Fibroblast of the aortic adventitia (primary cell): Measurements from ENCODE around the gene SLC29A4. TPM values are rescaled to one million over a fixed set of nuclear protein-coding genes. Genes with fewer than 3 reads are reported as not detected.
"Not testable (repeated sequence)": the region's sequence is repeated elsewhere in the genome, so short reads cannot be mapped to it uniquely, and the experiment has no call there.

Experiments
- DNase-seq: peaks from one replicate; pipeline ENCODE4 v3.0.0-alpha.2; 2010; ENCODE audit warnings: low read depth
- H3K4me3 ChIP-seq: 2 replicates; pipeline ENCODE4 v1.5.1; 2011; ENCODE audit warnings: low read depth, mild to moderate bottlenecking, control low read depth, low read length, moderate library complexity
- CTCF ChIP-seq: IDR thresholded peaks from 2 replicates; pipeline ENCODE4 v1.5.1; 2011; ENCODE audit warnings: mild to moderate bottlenecking, low read length, control low read depth, inconsistent platforms; ENCODE audit not compliant: insufficient read depth
- total RNA-seq: library from RNA; depleted of rRNA; stranded (reverse); fragments of >200 nt; gene quantifications from 2 replicates; pipeline ENCODE4 v1.2.3, GENCODE V29; 2012; ENCODE audit warnings: low replicate concordance

The SLC29A4 gene
- total RNA-seq, result 0.49 and 0.90 TPM in 2 replicates

GRCh38 chr7:5282543-5283316, at the start of gene SLC29A4:
TSS of gene SLC29A4 (plus strand) at chr7:5282943. CDS start at chr7:5287817, 4,874 bp downstream.
- peak within 1 kb of the TSS; percentile 41 for H3K4me3 ChIP-seq
- DNase-seq, result peak; percentile 27

DNA sequence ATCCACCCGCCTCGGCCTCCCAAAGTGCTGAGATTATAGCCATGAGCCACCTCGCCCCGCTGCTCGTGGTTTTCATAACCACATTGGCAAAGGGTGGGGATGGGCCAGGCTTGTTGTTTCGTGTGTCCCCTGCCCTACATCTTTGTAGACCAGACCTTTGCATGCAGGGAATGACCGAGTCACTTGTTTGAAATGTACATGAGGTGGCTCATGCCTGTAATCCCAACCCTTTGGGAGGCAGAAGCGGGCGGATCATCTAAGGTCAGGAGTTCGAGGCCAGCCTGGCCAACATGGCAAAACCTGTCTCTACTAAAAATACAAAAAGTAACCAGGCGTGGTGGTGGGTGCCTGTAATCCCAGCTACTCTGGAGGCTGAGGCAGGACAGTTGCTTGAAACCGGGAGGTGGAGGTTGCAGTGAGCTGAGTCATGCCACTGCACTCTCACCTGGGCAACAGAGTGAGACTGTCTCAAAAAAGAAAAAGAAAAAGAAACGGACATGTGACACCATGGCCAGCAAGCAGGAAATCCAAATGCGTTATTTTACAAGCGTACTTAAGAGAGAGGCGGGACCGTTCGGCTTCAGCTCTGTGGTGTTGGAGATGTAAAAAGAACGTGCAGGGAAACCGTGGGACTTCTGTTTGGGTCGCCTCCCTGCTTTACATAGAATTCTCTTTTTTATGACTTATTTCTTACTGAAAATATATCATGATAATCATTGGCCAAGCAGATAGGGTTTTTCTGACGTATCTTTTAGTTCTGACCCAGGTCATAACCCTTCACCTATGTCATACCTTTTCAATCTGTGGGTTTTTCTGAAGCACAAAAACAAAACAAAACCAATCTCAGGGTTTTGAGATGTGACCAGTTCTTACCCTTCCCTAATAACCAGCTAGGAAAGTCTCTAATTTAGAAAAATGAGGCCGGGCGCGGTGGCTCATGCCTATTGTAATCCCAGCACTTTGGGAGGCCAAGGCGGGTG, 47.6 kb upstream of the SLC29A4 start:
- TF ChIP-seq CTCF, result no peak
- no peak overlapping the region for H3K4me3 ChIP-seq
- no peak for DNase-seq

More at GRCh38 chr7:5282543-5283316, at the start of gene SLC29A4:
- no peak for TF ChIP-seq CTCF

DNA sequence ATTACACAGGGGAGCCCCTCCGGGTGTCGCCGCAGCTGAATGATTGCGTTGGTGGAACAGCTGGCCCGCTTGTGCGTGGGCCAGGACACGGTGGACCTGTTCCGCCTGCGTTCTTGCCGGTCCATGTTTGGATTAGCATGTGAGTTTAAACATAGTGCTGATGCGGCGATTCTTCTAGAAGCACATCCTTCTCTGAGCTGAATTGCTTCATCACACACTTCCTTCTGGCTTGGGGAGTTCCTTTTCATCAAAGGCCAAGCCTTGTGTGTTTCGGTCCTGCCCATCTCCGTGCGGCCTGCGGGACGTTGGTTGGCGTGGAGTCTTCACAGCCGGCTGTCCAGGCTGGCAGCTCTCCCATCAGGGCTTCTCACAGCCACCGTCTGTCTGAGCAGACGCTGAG, 45.5 kb upstream of the SLC29A4 start:
- H3K4me3 ChIP-seq, result no peak overlapping the region
- DNase-seq, result peak; percentile 66
- TF ChIP-seq CTCF, result no peak

DNA sequence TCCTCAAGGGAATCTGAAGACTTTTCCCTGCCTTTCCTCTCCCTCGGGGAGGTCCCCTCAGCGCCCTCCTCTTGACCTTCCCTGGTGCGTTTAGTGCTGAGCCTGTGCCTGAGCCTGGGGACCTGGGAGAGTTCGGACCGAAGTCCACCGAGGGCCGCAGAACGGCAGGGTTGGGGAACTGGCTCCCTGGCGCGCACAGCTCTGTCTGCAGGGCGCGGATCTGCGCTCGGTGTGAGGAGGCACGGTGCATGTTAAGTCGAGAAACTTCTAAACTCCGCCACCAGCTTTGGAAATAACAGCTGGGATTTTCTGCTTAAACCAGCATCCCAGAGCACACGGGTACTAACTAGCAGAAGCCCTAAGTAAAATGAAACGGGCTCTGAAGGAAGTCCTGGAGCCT, 44.2 kb upstream of the SLC29A4 start:
- no peak overlapping the region for H3K4me3 ChIP-seq
- no peak for TF ChIP-seq CTCF
- no peak for DNase-seq

GRCh38 chr7:5243261-5243660, 39.5 kb upstream of the SLC29A4 start:
- no peak for TF ChIP-seq CTCF
- no peak overlapping the region for H3K4me3 ChIP-seq
- DNase-seq, result no peak

DNA sequence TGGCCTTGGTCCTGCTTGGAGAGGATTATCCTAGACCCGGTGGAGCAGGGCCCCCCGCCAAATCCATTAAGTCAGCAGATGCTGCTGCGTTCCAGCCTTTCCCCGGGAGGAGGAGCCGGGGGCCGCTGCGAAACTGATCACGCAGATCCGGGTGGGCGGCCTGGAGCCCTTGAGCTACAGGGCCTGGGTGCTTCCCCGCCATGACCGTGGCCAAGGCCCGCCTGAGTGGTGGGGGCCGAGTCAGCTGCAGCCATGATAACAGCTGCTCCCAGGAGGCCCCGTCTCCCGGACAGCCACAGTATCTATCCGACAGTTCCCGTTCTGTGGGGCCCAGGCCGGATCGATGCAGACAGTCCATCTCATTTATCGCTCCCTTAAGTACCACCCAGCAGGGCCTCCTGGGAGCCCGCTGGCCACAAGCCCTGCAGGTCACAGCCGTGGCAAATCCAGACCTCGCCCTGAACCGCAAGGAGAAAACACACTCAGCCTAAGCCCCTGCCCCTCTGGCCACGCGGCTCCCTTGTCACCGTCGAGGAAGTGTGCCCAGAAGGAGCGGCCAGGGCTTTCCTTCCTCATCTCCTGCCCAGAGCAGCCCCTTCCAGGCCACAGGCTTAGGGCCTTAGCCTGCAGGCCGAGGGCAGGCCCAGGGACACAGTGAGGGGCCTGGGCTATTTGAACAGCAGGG, 34.4 kb upstream of the SLC29A4 start:
- DNase-seq, result peak; percentile 51
- TF ChIP-seq CTCF, result no peak

DNA sequence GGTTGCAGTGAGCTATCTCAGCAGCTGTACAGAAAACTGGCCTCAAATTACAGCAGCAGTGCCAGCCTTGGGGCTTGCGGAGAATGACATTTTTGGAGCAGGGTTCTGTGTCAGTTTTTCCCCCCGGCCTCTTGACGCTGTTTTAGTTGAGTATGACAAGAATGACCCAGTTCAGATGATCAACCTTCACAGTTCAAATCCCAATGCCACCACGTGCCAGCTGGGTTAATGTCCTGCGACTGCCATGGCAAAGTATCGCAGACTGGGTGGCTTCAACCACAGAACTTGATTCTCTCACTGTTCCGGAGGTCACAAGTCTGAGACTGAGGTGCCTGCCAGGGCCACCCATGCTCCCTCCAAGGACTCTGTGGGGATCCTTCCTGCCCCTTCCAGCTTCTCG, 32.0 kb upstream of the SLC29A4 start:
- not testable (repeated sequence) for DNase-seq, H3K4me3 ChIP-seq

More for the DNA sequence above, 34.4 kb upstream of the SLC29A4 start:
- H3K4me3 ChIP-seq, result no peak overlapping the region

DNA sequence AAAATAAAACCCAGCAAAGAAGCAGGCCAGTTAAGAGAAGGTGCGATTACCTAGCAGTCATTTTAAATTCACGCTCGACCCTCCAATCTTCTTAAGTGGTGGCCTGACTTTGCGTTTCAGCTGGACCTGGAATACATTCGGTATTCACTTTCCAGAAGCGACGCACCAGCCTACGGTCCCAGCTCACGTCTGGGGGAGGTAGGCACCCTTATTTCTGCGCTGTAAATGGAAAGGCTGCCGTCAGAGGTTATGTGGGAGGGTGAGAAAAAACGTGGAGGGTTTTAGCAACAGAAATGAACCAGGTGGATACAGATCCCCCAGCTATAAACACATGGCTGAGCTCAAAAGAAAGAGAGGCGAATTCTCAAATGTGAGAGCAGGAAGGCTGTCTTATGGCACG, 29.2 kb upstream of the SLC29A4 start:
- not testable (repeated sequence) for H3K4me3 ChIP-seq, DNase-seq

GRCh38 chr7:5254371-5254770, 28.4 kb upstream of the SLC29A4 start:
- DNase-seq, H3K4me3 ChIP-seq: not testable (repeated sequence)
